CD4-positive, alpha-beta T cell treated with Interleukin-6 at 100 ng/mL for 8 hours (primary cell): Measurements from ENCODE around the gene COL23A1.
A peak's percentile ranks its signal among the peaks of the same experiment; 100 is the strongest.
"Not testable (repeated sequence)": the region's sequence is repeated elsewhere in the genome, so short reads cannot be mapped to it uniquely, and the experiment has no call there.

ENCODE experiments used
- DNase-seq: peaks from one replicate; pipeline ENCODE4 v3.0.0-alpha.2; 2020; ENCODE audit warnings: mixed read lengths, low spot score

COL23A1 gene

GRCh38 chr5:178505639-178506407 is 84.4 kb downstream of the COL23A1 start:
- DNase-seq = no peak

GRCh38 chr5:178504340-178504960 is 85.7 kb downstream of the COL23A1 start:
- DNase-seq = no peak

GRCh38 chr5:178502401-178503100 is 87.6 kb downstream of the COL23A1 start:
- no peak for DNase-seq

- no peak for DNase-seq
Measured at GRCh38 chr5:178499352-178499751, 90.8 kb downstream of the COL23A1 start.

- no peak for DNase-seq
Measured at GRCh38 chr5:178496642-178497041, 93.6 kb downstream of the COL23A1 start.

GRCh38 chr5:178496214-178496613 is 94.0 kb downstream of the COL23A1 start:
- no peak for DNase-seq

GRCh38 chr5:178495706-178496105 is 94.5 kb downstream of the COL23A1 start:
- no peak for DNase-seq

GRCh38 chr5:178492278-178492677 is 97.9 kb downstream of the COL23A1 start:
- no peak for DNase-seq

GRCh38 chr5:178490935-178491652 is 99.1 kb downstream of the COL23A1 start:
- DNase-seq = no peak

GRCh38 chr5:178489271-178489976 is 100.8 kb downstream of the COL23A1 start:
- no peak for DNase-seq

GRCh38 chr5:178488696-178489095 is 101.5 kb downstream of the COL23A1 start:
- no peak for DNase-seq

GRCh38 chr5:178487911-178488600 is 102.1 kb downstream of the COL23A1 start:
- no peak for DNase-seq

GRCh38 chr5:178486878-178487512 is 103.2 kb downstream of the COL23A1 start:
- not testable (repeated sequence) for DNase-seq

- DNase-seq = no peak
Measured at GRCh38 chr5:178486239-178486641, 104.0 kb downstream of the COL23A1 start.

GRCh38 chr5:178483620-178484019 is 106.6 kb downstream of the COL23A1 start:
- DNase-seq = peak; percentile 64

GRCh38 chr5:178479261-178479660 is 110.9 kb downstream of the COL23A1 start:
- DNase-seq = no peak

GRCh38 chr5:178478370-178478769 is 111.8 kb downstream of the COL23A1 start:
- DNase-seq = no peak

GRCh38 chr5:178477802-178478201 is 112.4 kb downstream of the COL23A1 start:
- DNase-seq = no peak

- no peak for DNase-seq
Measured at GRCh38 chr5:178476972-178477754, 113.0 kb downstream of the COL23A1 start.

GRCh38 chr5:178476531-178476930 is 113.7 kb downstream of the COL23A1 start:
- DNase-seq = no peak
